DOHH2 (cell line): ENCODE measurements around the gene UBE2L6.

Experiments used
- EZH2phosphoT487 ChIP-seq: fragments of 200-600 bp; sonication (generic); IDR thresholded peaks from 2 replicates; pipeline ENCODE4 v1.6.1; 2017; ENCODE audit warnings: borderline replicate concordance, mild to moderate bottlenecking, antibody characterized with exemption, low read length, moderate library complexity, mixed read lengths
- TF ChIP-seq, protein P1 (sequence below): fragments of 200-600 bp; sonication (generic); IDR thresholded peaks from one replicate; pipeline ENCODE4 v1.5.1; 2014; ENCODE audit warnings: antibody characterized with exemption, mild to moderate bottlenecking, low read depth, low read length; ENCODE audit not compliant: poor library complexity, severe bottlenecking

DNA sequence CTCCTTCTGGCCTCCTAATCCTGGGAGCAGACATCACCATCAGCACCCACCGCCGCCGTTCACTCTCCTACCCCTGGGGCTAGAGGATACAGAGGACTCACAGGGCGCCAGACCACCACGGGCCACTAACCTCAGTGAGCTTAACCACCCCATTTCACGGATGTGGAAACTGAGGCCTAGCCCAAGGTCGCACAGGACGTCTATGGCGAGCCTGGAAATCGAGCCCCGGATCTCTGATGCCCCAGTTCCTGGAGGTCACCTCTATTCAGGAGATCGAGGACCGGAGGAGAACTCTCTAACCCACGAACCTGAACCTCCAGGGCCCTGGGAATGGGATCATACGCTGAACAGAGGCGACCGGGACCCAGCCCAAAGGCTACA is 37.3 kb downstream of the UBE2L6 start:
- TF ChIP-seq, protein P1, sequence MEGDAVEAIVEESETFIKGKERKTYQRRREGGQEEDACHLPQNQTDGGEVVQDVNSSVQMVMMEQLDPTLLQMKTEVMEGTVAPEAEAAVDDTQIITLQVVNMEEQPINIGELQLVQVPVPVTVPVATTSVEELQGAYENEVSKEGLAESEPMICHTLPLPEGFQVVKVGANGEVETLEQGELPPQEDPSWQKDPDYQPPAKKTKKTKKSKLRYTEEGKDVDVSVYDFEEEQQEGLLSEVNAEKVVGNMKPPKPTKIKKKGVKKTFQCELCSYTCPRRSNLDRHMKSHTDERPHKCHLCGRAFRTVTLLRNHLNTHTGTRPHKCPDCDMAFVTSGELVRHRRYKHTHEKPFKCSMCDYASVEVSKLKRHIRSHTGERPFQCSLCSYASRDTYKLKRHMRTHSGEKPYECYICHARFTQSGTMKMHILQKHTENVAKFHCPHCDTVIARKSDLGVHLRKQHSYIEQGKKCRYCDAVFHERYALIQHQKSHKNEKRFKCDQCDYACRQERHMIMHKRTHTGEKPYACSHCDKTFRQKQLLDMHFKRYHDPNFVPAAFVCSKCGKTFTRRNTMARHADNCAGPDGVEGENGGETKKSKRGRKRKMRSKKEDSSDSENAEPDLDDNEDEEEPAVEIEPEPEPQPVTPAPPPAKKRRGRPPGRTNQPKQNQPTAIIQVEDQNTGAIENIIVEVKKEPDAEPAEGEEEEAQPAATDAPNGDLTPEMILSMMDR, result no peak
- TF ChIP-seq EZH2phosphoT487, result no peak
